Pancreas (tissue), 10 donors: ENCODE data around the gene PRTG. TPM values are rescaled to one million over a fixed set of nuclear protein-coding genes. Genes with fewer than 3 reads are reported as not detected.

ENCODE experiments used
- ATAC-seq, 4 donors: fragments of 200-7000 bp; cut with Tn5 transposase; one replicate each; pipeline versions ENCODE4 v1.8.0 to v1.9.1; 2020; ENCODE audit warnings: mild to moderate bottlenecking in 4 of 4, moderate library complexity in 4 of 4
- DNase-seq, 6 donors: peaks; one replicate each; pipeline ENCODE4 v3.0.0-alpha.2; 2020
- FAIRE-seq: peaks from 2 replicates; lab custom pipeline; 2012; peaks lifted over from hg19 to GRCh38; lab: Jason Lieb, UNC
- H3K27ac ChIP-seq, 4 donors: fragments of 200-600 bp; sonication (generic); 1 replicate in 3 of 4; 2 replicates in 1 of 4; pipeline versions ENCODE4 v1.5.0 to v1.8.0; 2020
- H3K27me3 ChIP-seq, 4 donors: fragments of 200-600 bp; one replicate each; pipeline ENCODE4 v1.8.0; 2021
- H3K36me3 ChIP-seq, 3 donors: fragments of 200-600 bp; sonication (generic) in 1 of 3; one replicate each; pipeline versions ENCODE4 v1.5.0 to v1.8.0; 2020 to 2021
- H3K4me1 ChIP-seq, 3 donors: fragments of 200-600 bp; one replicate each; pipeline ENCODE4 v1.8.0; 2021
- H3K4me3 ChIP-seq, 4 donors: fragments of 200-600 bp; sonication (generic) in 2 of 4; one replicate each; pipeline versions ENCODE4 v1.5.0 to v1.8.0; 2020 to 2021
- H3K9me3 ChIP-seq, 4 donors: fragments of 200-600 bp; one replicate each; pipeline ENCODE4 v1.8.0; 2021
- CTCF ChIP-seq, 4 donors: fragments of 200-600 bp; sonication (generic) in 3 of 4; IDR thresholded peaks; one replicate each; pipeline versions ENCODE4 v1.5.0 to v1.8.0; 2021; ENCODE audit warnings: antibody characterized with exemption in 4 of 4
- WGBS, 2 donors: extraction: QIAGEN DNeasy Blood & Tissue Kit; methylation state at CpG; one replicate each; pipeline ENCODE4 v1.1.7; 2013; 5-methylcytosine and 5-hydroxymethylcytosine counted together
- intact Hi-C, 3 donors: fragments of 100-400 bp; cut with DNase I; formaldehyde crosslinking; loops; one replicate each; pipeline versions ENCODE4 v1.11.1 to v1.14.2; 2022
- polyA plus RNA-seq, 2 donors: library from polyadenylated mRNA; stranded (reverse); fragments of 200-250 nt; gene quantifications; one replicate each; pipeline ENCODE4 v1.2.3, GENCODE V29; 2013
- total RNA-seq, 6 donors: library from RNA; stranded (reverse); fragmentation: NEBNext Ultra II Directional in 4 of 6; extraction: Animal tissue kit (Norgen Biotek cat#: 25700) in 4 of 6; gene quantifications; one replicate each; pipeline versions ENCODE4 v1.2.1 to v1.2.4, GENCODE V29; 2021 to 2023
- donor health status: healthy with polysubstance abuse.
- donor health status: DM: no; HTN: no; CAD: no; lungs with moderate emphysema.
- donor health status: DM: no; HTN: no; CAD: no.
- donor health status: control.
- donor health status: control.
- donor health status: Bipolar disorder and iron deficiency.
- donor health status: DM: yes; HTN: yes; CAD: no.
- donor health status: DM: no; HTN: no; CAD: no.
- donor health status: DM: no; HTN: no; CAD: no.
- donor health status: DM: yes; HTN: yes; CAD: no.

The PRTG gene
- total and polyA plus RNA-seq, 8 donors = 0.05 to 0.35 (median 0.22) TPM

GRCh38 chr15:55665605-55666227, 77.2 kb downstream of the PRTG start:
- H3K36me3 ChIP-seq = no peaks in the 10 kb centered on the region
- H3K4me3 ChIP-seq = no peak overlapping the region
- FAIRE-seq (no peak), ATAC-seq (no peak), DNase-seq (no peak)
- H3K27me3 ChIP-seq = no peaks in the 10 kb centered on the region
- H3K4me1 ChIP-seq = no peaks in the 10 kb centered on the region
- no peaks in the 10 kb centered on the region for H3K9me3 ChIP-seq
- 68 to 86% methylated on average over 4 of the region's 4 CpGs for WGBS, 2 donors
- intact Hi-C loops = no loop called here
- TF ChIP-seq CTCF (IDR thresholded peaks at IDR 0.05) = no peak
- no peak overlapping the region for H3K27ac ChIP-seq

GRCh38 chr15:55661428-55661827, 81.5 kb downstream of the PRTG start:
- no peak for TF ChIP-seq CTCF (IDR thresholded peaks at IDR 0.05)
- no peaks in the 10 kb centered on the region for H3K4me1 ChIP-seq
- DNase-seq = no peak
- ATAC-seq = no peak
- H3K27me3 ChIP-seq = no peaks in the 10 kb centered on the region
- no peak overlapping the region for H3K27ac ChIP-seq
- H3K9me3 ChIP-seq = no peaks in the 10 kb centered on the region
- no peaks in the 10 kb centered on the region for H3K36me3 ChIP-seq
- no peak overlapping the region for H3K4me3 ChIP-seq
- no peak for FAIRE-seq
- intact Hi-C loops = no loop called here

GRCh38 chr15:55660153-55660552, 82.8 kb downstream of the PRTG start:
- FAIRE-seq (no peak), ATAC-seq (no peak), DNase-seq (no peak)
- 85 to 87% methylated on average over 5 of the region's 5 CpGs for WGBS, 2 donors
- no peaks in the 10 kb centered on the region for H3K9me3 ChIP-seq
- TF ChIP-seq CTCF (IDR thresholded peaks at IDR 0.05) = no peak
- H3K36me3 ChIP-seq = no peaks in the 10 kb centered on the region
- no peaks in the 10 kb centered on the region for H3K4me1 ChIP-seq
- H3K4me3 ChIP-seq = no peak overlapping the region
- H3K27ac ChIP-seq = no peak overlapping the region
- no peaks in the 10 kb centered on the region for H3K27me3 ChIP-seq
- intact Hi-C loops = no loop called here

- FAIRE-seq (no peak), ATAC-seq (no peak), DNase-seq (no peak)
- Histone ChIP-seq H3K27me3 (no peaks in the 10 kb centered on the region), H3K36me3 (no peaks in the 10 kb centered on the region), H3K4me1 (no peaks in the 10 kb centered on the region), H3K27ac (no peak overlapping the region), H3K4me3 (no peak overlapping the region), H3K9me3 (no peaks in the 10 kb centered on the region)
- intact Hi-C loops = no loop called here
- 90 to 93% methylated on average over 11 of the region's 11 CpGs for WGBS, 2 donors
- TF ChIP-seq CTCF (IDR thresholded peaks at IDR 0.05) = no peak
These were observed 83.5 kb downstream of the PRTG start for GRCh38 chr15:55659481-55659880.

- TF ChIP-seq CTCF (IDR thresholded peaks at IDR 0.05) = no peak
- Histone ChIP-seq H3K36me3 (no peaks in the 10 kb centered on the region), H3K9me3 (no peaks in the 10 kb centered on the region), H3K4me1 (no peaks in the 10 kb centered on the region), H3K27ac (no peak overlapping the region), H3K27me3 (no peaks in the 10 kb centered on the region), H3K4me3 (no peak overlapping the region)
- no peak for FAIRE-seq
- 58 to 74% methylated on average over 1 of the region's 1 CpG for WGBS, 2 donors
- intact Hi-C loops = no loop called here
- DNase-seq = no peak
- ATAC-seq = no peak
These were observed 84.1 kb downstream of the PRTG start for GRCh38 chr15:55658886-55659285.
